DND-41 (cell line): Measurements from ENCODE around the gene PCDH9.
"Not testable (repeated sequence)": the region's sequence is repeated elsewhere in the genome, so short reads cannot be mapped to it uniquely, and the experiment has no call there.

ENCODE experiments used
- ATAC-seq: fragments of 200-7000 bp; cut with Tn5 transposase; 3 replicates; pipeline ENCODE4 v1.9.1; 2021; ENCODE audit warnings: low read depth; ENCODE audit not compliant: insufficient read depth
- DNase-seq: peaks from one replicate; pipeline ENCODE4 v3.0.0-alpha.2; 2020
- H2AFZ ChIP-seq: 2 replicates; pipeline ENCODE4 v1.6.0; 2012; ENCODE audit warnings: low read depth, low read length
- H3K27ac ChIP-seq: 2 replicates; pipeline ENCODE4 v1.5.1; 2012; ENCODE audit warnings: low read length, inconsistent platforms
- H3K27me3 ChIP-seq: fragments of 200-600 bp; sonication (generic); 2 replicates; pipeline ENCODE4 v1.6.0; 2012; ENCODE audit warnings: low read length, mild to moderate bottlenecking, inconsistent platforms; ENCODE audit not compliant: insufficient read depth, poor library complexity
- H3K36me3 ChIP-seq: 2 replicates; pipeline ENCODE4 v1.5.1; 2012; ENCODE audit warnings: low read length, inconsistent platforms; ENCODE audit not compliant: insufficient read depth
- H3K4me1 ChIP-seq: 2 replicates; pipeline ENCODE4 v1.5.1; 2012; ENCODE audit warnings: mild to moderate bottlenecking, low read length; ENCODE audit not compliant: insufficient read depth
- H3K4me2 ChIP-seq: 2 replicates; pipeline ENCODE4 v1.6.0; 2012; ENCODE audit warnings: mild to moderate bottlenecking, moderate library complexity, low read length, inconsistent platforms; ENCODE audit not compliant: insufficient read depth
- H3K4me3 ChIP-seq, 2 experiments: fragments of 200-600 bp in 1 of 2; shearing (Covaris generic) in 1 of 2; 2 replicates each; pipeline ENCODE4 v1.5.1; 2012 to 2016; ENCODE audit warnings: inconsistent platforms in 2 of 2, low read length in 2 of 2, mild to moderate bottlenecking in 2 of 2, low read depth in 1 of 2, moderate library complexity in 1 of 2
- H3K79me2 ChIP-seq: 2 replicates; pipeline ENCODE4 v1.6.0; 2012; ENCODE audit warnings: low read length, inconsistent platforms; ENCODE audit not compliant: insufficient read depth
- H3K9ac ChIP-seq: 2 replicates; pipeline ENCODE4 v1.6.0; 2012; ENCODE audit warnings: low read depth, mild to moderate bottlenecking, inconsistent platforms, low read length, moderate library complexity
- H3K9me3 ChIP-seq: 2 replicates; pipeline ENCODE4 v1.5.1; 2012; ENCODE audit warnings: low read length, moderate library complexity, mild to moderate bottlenecking, inconsistent platforms; ENCODE audit not compliant: insufficient read depth, severe bottlenecking
- H4K20me1 ChIP-seq: 2 replicates; pipeline ENCODE4 v1.6.0; 2012; ENCODE audit warnings: low read length; ENCODE audit not compliant: insufficient read depth
- EZH2 ChIP-seq: IDR thresholded peaks from 3 replicates; pipeline ENCODE4 v1.6.1; 2012; ENCODE audit warnings: borderline replicate concordance, low read depth, mild to moderate bottlenecking, moderate library complexity, low read length, inconsistent platforms; ENCODE audit not compliant: severe bottlenecking
- TF ChIP-seq, protein P1 (sequence below): IDR thresholded peaks from 2 replicates; pipeline ENCODE4 v1.5.1; 2012; ENCODE audit warnings: borderline replicate concordance, low read length, moderate library complexity, mild to moderate bottlenecking; ENCODE audit not compliant: poor library complexity, severe bottlenecking; ENCODE audit errors: extremely low read depth

PCDH9 gene

DNA sequence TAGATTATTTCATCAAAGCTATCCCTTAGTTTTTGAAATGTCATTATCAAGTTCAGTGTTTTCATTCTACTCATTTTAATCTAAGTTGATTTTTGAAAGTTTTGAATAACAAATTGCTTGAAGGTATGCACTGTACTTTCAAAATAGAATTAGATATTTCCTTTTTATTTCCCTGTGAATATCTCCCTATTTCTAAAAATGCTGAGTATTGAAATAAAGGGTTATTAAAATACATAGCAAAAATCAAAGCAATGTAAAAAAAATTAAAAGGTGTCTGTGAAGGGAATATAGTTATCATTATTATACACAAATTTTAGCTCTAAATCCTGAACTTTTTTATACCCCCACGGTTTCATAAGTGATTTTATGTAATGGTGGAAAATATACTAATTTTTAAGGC is 967.8 kb downstream of the PCDH9 start:
- no peak overlapping the region for H2AFZ ChIP-seq
- no peak for ATAC-seq

DNA sequence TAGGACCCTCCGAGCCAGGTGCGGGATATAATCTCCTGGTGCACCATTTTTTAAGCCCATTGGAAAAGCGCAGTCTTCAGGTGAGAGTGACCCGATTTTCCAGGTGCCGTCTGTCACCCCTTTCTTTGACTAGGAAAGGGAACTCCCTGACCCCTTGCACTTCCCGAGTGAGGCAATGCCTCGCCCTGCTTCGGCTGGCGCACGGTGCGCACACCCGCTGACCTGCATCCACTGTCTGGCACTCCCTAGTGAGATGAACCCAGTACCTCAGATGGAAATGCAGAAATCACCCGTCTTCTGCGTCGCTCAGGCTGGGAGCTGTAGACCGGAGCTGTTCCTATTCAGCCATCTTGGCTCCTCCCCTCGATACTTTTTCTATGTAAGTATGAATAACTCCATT is 970.7 kb downstream of the PCDH9 start:
- ATAC-seq, H3K9me3 ChIP-seq, H2AFZ ChIP-seq, H3K36me3 ChIP-seq, H3K4me1 ChIP-seq, H3K79me2 ChIP-seq, H3K27ac ChIP-seq, H3K27me3 ChIP-seq, H3K9ac ChIP-seq, H3K4me2 ChIP-seq, H3K4me3 ChIP-seq, DNase-seq, H4K20me1 ChIP-seq: not testable (repeated sequence)

More for the DNA sequence above, 967.8 kb downstream of the PCDH9 start:
- Histone ChIP-seq H3K36me3 (no peaks in the 10 kb centered on the region), H3K4me1 (no peaks in the 10 kb centered on the region), H4K20me1 (no peaks in the 10 kb centered on the region), H3K4me3 (no peak overlapping the region), H3K79me2 (no peaks in the 10 kb centered on the region), H3K9ac (no peak overlapping the region), H3K4me2 (no peak overlapping the region), H3K9me3 (no peaks in the 10 kb centered on the region), H3K27ac (no peak overlapping the region), H3K27me3 (no peaks in the 10 kb centered on the region)
- no peak for TF ChIP-seq EZH2
- TF ChIP-seq, protein P1, sequence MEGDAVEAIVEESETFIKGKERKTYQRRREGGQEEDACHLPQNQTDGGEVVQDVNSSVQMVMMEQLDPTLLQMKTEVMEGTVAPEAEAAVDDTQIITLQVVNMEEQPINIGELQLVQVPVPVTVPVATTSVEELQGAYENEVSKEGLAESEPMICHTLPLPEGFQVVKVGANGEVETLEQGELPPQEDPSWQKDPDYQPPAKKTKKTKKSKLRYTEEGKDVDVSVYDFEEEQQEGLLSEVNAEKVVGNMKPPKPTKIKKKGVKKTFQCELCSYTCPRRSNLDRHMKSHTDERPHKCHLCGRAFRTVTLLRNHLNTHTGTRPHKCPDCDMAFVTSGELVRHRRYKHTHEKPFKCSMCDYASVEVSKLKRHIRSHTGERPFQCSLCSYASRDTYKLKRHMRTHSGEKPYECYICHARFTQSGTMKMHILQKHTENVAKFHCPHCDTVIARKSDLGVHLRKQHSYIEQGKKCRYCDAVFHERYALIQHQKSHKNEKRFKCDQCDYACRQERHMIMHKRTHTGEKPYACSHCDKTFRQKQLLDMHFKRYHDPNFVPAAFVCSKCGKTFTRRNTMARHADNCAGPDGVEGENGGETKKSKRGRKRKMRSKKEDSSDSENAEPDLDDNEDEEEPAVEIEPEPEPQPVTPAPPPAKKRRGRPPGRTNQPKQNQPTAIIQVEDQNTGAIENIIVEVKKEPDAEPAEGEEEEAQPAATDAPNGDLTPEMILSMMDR: no peak
- DNase-seq: no peak
